Effector memory CD4-positive, alpha-beta T cell (primary cell): Measurements from ENCODE around the gene GNA12.

Experiments used
- DNase-seq, 3 donors: peaks; one replicate each; pipeline ENCODE4 v3.0.0-alpha.2; 2020
- H3K27ac ChIP-seq: 2 replicates; pipeline ENCODE4 v1.7.0; 2013; ENCODE audit warnings: mild to moderate bottlenecking, low read length, moderate library complexity; ENCODE audit not compliant: insufficient read depth, poor library complexity, severe bottlenecking
- H3K27me3 ChIP-seq: replicated peaks from 2 replicates; pipeline ENCODE4 v1.7.0; 2013; ENCODE audit warnings: mild to moderate bottlenecking, low read length; ENCODE audit not compliant: insufficient read depth, control insufficient read depth, poor library complexity, severe bottlenecking
- H3K36me3 ChIP-seq: 2 replicates; pipeline ENCODE4 v1.7.0; 2013; ENCODE audit warnings: mild to moderate bottlenecking, low read length, moderate library complexity; ENCODE audit not compliant: control insufficient read depth, insufficient read depth
- H3K4me1 ChIP-seq: 2 replicates; pipeline ENCODE4 v1.7.0; 2013; ENCODE audit warnings: low read length, mild to moderate bottlenecking; ENCODE audit not compliant: control insufficient read depth, insufficient read depth, poor library complexity, severe bottlenecking
- H3K4me3 ChIP-seq: 2 replicates; pipeline ENCODE4 v1.7.0; 2013; ENCODE audit warnings: low read length, low read depth, mild to moderate bottlenecking; ENCODE audit not compliant: insufficient read depth, poor library complexity, severe bottlenecking
- H3K9me3 ChIP-seq: 2 replicates; pipeline ENCODE4 v1.7.0; 2013; ENCODE audit warnings: mild to moderate bottlenecking, low read length, moderate library complexity; ENCODE audit not compliant: control insufficient read depth
- total RNA-seq, 3 donors: gene quantifications; one replicate each; lab custom pipeline; 2026; lab: John Stamatoyannopoulos, UW

Gene GNA12, protein sequence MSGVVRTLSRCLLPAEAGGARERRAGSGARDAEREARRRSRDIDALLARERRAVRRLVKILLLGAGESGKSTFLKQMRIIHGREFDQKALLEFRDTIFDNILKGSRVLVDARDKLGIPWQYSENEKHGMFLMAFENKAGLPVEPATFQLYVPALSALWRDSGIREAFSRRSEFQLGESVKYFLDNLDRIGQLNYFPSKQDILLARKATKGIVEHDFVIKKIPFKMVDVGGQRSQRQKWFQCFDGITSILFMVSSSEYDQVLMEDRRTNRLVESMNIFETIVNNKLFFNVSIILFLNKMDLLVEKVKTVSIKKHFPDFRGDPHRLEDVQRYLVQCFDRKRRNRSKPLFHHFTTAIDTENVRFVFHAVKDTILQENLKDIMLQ
- total RNA-seq = 16.1 to 21.7 (median 18.5) reads per million in 3 donors

DNA sequence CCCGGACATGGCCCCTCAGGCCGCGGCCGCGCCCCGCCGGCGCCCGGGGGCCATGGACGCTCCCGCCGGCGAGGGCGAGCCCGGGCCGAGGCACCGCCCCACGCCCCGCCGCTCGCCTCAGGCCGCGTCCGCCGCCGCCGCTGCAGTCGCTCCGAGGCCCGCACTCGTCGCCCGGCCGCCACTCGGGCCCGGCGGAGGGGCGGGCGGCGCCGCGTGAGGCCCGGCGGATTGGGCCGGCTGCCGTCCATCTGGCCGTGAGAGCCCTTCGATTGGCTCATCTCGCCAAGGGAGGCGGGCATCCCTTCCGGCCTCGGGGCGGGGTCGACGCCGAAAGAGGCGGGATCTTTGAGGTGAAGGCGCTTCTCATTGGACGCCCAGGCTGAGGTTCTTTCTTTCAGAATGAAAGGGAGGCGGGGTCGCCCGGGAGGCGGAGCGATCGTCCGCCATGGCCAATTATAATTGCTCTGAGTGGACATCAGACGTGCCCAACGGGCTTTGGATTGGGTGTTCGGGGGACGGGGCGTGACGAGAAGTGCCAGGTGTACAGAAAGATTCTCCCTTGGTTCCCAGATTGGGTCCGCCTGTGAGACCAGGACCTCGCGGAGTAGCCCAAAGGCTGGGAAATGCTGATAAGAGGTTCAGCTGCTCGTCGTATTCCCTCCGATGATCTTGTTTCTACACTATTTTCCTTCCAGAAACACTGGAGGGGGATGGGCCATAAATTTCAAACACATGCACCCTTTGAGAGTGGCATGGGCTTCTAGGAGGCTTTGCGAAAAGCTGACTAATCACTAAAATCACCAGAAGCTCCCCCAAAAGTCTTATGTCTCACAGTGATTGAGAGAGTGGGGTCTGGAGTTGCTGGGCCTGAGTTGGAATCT lies at the start of gene GNA12:
Gene GNA12 (minus strand): TSS at position 156 of the 881 bp plus-strand sequence. CDS start 147 bp downstream, at position 9.
- peak; percentile 95 to 97 (median 97) for DNase-seq
- Histone ChIP-seq H3K27ac (peak within 1 kb of the TSS; percentile 31), H3K9me3 (no peaks in the 10 kb centered on the region), H3K27me3 (no peaks in the 10 kb centered on the region), H3K36me3 (no peaks in the 10 kb centered on the region), H3K4me1 (peaks cover 7% of the 10 kb centered on the region), H3K4me3 (peak within 1 kb of the TSS; percentile 61)

DNA sequence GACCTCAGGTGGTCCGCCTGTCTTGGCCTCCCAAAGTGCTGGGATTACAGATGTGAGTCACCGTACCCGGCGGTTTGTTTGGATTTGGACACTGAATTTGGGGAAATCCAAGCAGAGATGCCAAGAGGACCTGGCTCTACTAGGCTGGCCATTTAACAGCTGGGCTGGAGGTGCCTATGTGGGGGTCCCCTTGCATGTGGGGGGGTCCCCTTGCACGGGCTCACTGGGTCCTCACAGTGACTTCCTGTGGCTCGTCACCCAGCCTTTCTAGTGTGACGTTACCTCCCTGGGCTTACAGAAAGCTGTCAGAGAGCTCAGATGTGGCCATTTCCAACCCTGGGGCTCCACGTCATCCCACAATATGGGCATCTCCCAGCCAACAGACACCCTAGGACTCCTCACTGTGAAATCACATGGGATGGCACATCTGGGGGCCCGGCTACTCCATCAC lies 49.3 kb upstream of the GNA12 start:
- Histone ChIP-seq H3K36me3 (no peaks in the 10 kb centered on the region), H3K4me1 (peaks cover 8% of the 10 kb centered on the region), H3K9me3 (no peaks in the 10 kb centered on the region), H3K27me3 (no peaks in the 10 kb centered on the region), H3K4me3 (no peak overlapping the region), H3K27ac (no peak overlapping the region)
- DNase-seq = no peak

DNA sequence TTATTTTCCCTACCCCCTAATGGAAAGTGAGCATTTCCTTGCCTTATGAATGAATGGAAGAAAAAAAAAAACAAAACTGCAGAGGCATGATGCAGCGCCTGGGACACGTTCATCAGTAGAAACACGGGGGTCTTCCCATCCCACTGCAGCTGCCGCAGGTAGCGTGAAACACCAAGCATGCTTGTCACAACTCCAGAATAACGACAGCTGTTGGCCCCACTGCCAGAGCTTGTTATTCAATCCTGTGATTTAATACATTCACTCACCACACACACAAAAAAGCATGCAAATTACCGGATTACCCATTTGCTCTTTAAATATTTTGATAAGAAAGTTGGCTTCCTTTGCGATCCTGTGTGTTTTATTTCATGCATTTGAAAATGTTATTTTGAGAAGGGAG lies 48.4 kb upstream of the GNA12 start:
- H3K36me3 ChIP-seq = no peaks in the 10 kb centered on the region
- DNase-seq = no peak
- H3K4me1 ChIP-seq = peaks cover 8% of the 10 kb centered on the region
- no peak overlapping the region for H3K4me3 ChIP-seq
- H3K9me3 ChIP-seq = no peaks in the 10 kb centered on the region
- no peak overlapping the region for H3K27ac ChIP-seq
- no peaks in the 10 kb centered on the region for H3K27me3 ChIP-seq

DNA sequence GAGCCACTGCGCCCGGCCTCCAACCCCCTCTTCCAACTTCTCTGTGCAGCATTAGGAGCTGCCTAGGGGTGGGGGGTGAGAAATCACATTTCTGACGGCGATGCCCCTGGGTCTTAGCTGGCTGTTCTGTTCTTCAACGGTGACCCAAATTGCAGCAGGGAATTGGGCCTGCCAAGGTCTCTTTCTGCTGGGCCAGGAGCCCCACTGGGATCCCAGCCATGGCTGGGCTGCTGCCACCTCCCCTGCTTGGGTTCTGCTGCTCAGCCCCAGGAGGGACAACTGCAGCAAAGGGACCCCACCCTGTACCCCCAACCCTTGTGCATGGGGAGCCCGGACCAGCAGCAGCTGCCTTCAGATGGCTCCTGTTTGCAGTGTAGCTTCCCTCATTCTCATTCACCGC lies 43.7 kb upstream of the GNA12 start:
- DNase-seq = no peak
- H3K4me3 ChIP-seq = no peak overlapping the region
- H3K36me3 ChIP-seq = no peaks in the 10 kb centered on the region
- no peaks in the 10 kb centered on the region for H3K4me1 ChIP-seq
- no peaks in the 10 kb centered on the region for H3K27me3 ChIP-seq
- H3K9me3 ChIP-seq = no peaks in the 10 kb centered on the region
- no peak overlapping the region for H3K27ac ChIP-seq

DNA sequence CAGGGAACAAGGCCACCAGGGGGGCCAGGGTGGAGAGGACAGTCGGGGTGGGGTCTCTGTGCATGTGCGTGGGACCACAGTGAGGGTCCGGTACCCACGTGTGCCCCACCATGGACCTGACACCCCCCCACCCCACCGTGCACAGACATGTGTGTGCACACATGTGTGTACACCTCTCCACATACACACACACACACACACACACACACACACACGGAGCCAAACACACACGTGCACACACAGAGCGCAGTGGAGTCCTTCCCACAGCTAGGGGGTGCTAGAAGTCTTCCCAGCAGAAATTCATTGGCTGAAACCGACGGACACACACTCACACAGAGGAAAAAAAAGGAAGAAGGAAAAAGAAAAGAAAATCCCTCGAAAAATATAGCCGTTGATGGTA lies 42.8 kb upstream of the GNA12 start:
- DNase-seq = peak; percentile 10 to 24 (median 23)
- Histone ChIP-seq H3K27me3 (no peaks in the 10 kb centered on the region), H3K27ac (no peak overlapping the region), H3K36me3 (no peaks in the 10 kb centered on the region), H3K4me1 (no peaks in the 10 kb centered on the region), H3K9me3 (no peaks in the 10 kb centered on the region), H3K4me3 (no peak overlapping the region)

DNA sequence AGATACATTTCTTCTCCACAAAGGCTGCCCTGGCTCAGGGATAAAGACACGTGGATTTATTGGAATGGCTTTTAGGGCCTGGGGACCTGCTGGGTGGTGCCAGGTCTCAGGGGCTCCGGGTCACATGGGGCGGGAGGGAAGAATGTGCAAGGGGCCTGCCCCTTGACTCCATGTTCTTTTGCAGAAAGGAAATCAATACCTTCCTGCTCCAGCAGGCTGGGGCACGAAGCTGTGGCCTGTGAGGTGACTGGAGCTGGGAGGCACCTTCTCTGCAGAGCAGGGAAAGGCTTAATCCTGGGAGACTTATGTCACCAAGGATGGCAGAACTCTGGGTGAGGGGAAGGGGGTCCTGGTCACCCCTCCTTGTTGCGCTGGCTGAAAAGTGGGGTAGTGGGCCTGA lies 42.3 kb upstream of the GNA12 start:
- DNase-seq = no peak
- H3K9me3 ChIP-seq = no peaks in the 10 kb centered on the region

GRCh38 chr7:2884161-2884560 lies 40.1 kb upstream of the GNA12 start:
- no peaks in the 10 kb centered on the region for H3K27me3 ChIP-seq
- no peak overlapping the region for H3K4me3 ChIP-seq
- no peak overlapping the region for H3K27ac ChIP-seq
- peaks cover 3% of the 10 kb centered on the region for H3K4me1 ChIP-seq
- no peak for DNase-seq
- no peaks in the 10 kb centered on the region for H3K36me3 ChIP-seq
- no peaks in the 10 kb centered on the region for H3K9me3 ChIP-seq

More for the DNA sequence above, 42.3 kb upstream of the GNA12 start:
- Histone ChIP-seq H3K4me1 (no peaks in the 10 kb centered on the region), H3K27me3 (no peaks in the 10 kb centered on the region), H3K27ac (no peak overlapping the region), H3K36me3 (no peaks in the 10 kb centered on the region), H3K4me3 (no peak overlapping the region)

GRCh38 chr7:2883101-2883500 lies 39.0 kb upstream of the GNA12 start:
- Histone ChIP-seq H3K36me3 (no peaks in the 10 kb centered on the region), H3K4me1 (peaks cover 14% of the 10 kb centered on the region), H3K9me3 (no peaks in the 10 kb centered on the region), H3K4me3 (no peak overlapping the region), H3K27me3 (no peaks in the 10 kb centered on the region), H3K27ac (no peak overlapping the region)
- DNase-seq = no peak

DNA sequence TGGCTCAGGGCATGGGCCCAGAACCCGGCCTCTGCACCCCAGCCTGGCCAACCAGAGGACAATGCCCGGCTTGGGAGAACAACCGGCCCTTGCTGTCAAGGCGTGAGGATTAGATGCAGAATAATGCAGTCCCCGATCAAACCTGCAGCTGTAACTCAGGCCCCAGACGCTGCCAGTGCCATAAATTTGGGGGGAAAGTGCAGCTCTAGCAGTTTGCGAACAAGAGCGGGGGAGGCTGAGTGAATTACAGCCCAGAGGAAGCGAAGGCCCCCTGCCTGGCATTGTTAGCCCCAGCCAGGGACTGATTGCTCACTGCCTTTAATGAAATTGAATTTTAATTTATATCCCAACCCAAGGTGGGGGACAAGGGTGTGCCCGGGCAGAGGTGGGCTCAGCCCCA lies 38.0 kb upstream of the GNA12 start:
- no peak overlapping the region for H3K4me3 ChIP-seq
- no peaks in the 10 kb centered on the region for H3K36me3 ChIP-seq
- H3K9me3 ChIP-seq = no peaks in the 10 kb centered on the region
- no peak for DNase-seq
- no peaks in the 10 kb centered on the region for H3K27me3 ChIP-seq
- peaks cover 14% of the 10 kb centered on the region for H3K4me1 ChIP-seq
- no peak overlapping the region for H3K27ac ChIP-seq
